Vagina (tissue), 2 donors: ENCODE data around the gene ABCD3. TPM values are rescaled to one million over a fixed set of nuclear protein-coding genes. Genes with fewer than 3 reads are reported as not detected.

Experiments
- DNase-seq, 2 donors: peaks; one replicate each; pipeline ENCODE4 v3.0.0-alpha.2; 2017; ENCODE audit errors: extremely low spot score in 2 of 2
- H3K27ac ChIP-seq: fragments of 200-600 bp; sonication (generic); one replicate; pipeline ENCODE4 v1.5.1; 2019
- H3K27me3 ChIP-seq: fragments of 200-600 bp; sonication (generic); one replicate; pipeline ENCODE4 v1.5.1; 2019
- H3K36me3 ChIP-seq, 2 donors: fragments of 200-600 bp; sonication (generic); one replicate each; pipeline ENCODE4 v1.5.1; 2017 to 2019
- H3K4me1 ChIP-seq: fragments of 200-600 bp; sonication (generic); one replicate; pipeline ENCODE4 v1.5.1; 2019
- H3K4me3 ChIP-seq, 2 donors: fragments of 200-600 bp; sonication (generic); 1 replicate in 1 of 2; 2 replicates in 1 of 2; pipeline ENCODE4 v1.5.1; 2016 to 2019
- H3K9me3 ChIP-seq: fragments of 200-600 bp; sonication (generic); one replicate; pipeline ENCODE4 v1.5.1; 2019
- CTCF ChIP-seq, 3 experiments: fragments of 450-650 bp in 2 of 3; fragments of 200-600 bp in 1 of 3; sonication (generic) in 1 of 3; IDR thresholded peaks; one replicate each; pipeline ENCODE4 v1.5.1; 2017 to 2019; ENCODE audit warnings: antibody characterized with exemption in 3 of 3, mild to moderate bottlenecking in 2 of 3, moderate library complexity in 2 of 3
- POLR2A ChIP-seq, 2 donors: fragments of 450-650 bp; IDR thresholded peaks; one replicate each; pipeline ENCODE4 v1.6.1; 2017; ENCODE audit warnings: antibody characterized with exemption in 2 of 2, mild to moderate bottlenecking in 2 of 2, moderate library complexity in 2 of 2
- POLR2AphosphoS5 ChIP-seq, 2 donors: sonication (generic); formaldehyde crosslinking; IDR thresholded peaks; one replicate each; pipeline ENCODE4 v1.9.0; 2017; ENCODE audit warnings: antibody characterized with exemption in 2 of 2, mild to moderate bottlenecking in 2 of 2, low read depth in 1 of 2; ENCODE audit not compliant: insufficient read depth in 1 of 2
- intact Hi-C: fragments of 100-400 bp; cut with DNase I; formaldehyde crosslinking; loops from one replicate; pipeline ENCODE4 v1.15.1; 2023
- total RNA-seq: library from RNA; depleted of rRNA; stranded (reverse); fragments of >200 nt; gene quantifications from one replicate; pipeline ENCODE4 v1.2.3, GENCODE V29; 2016

The ABCD3 gene
- total RNA-seq, 1 donor from 2014 or later = 16.2 TPM

- Histone ChIP-seq H3K27ac (no peak overlapping the region), H3K27me3 (no peaks in the 10 kb centered on the region), H3K36me3 (peaks cover 0 to 18% of the 10 kb centered on the region in 2 donors), H3K4me1 (no peaks in the 10 kb centered on the region), H3K4me3 (no peak overlapping the region), H3K9me3 (no peaks in the 10 kb centered on the region)
- no peak for DNase-seq
- TF ChIP-seq CTCF (IDR thresholded peaks at IDR 0.05) = no peak
- TF ChIP-seq POLR2A (IDR thresholded peaks at IDR 0.05) = no peak
- TF ChIP-seq POLR2AphosphoS5 (IDR thresholded peaks at IDR 0.05; ENCODE audit: insufficient read depth in 1 of 2, low read depth in 1 of 2) = no peak
- intact Hi-C loops = no loop called here
These were observed 38.5 kb downstream of the ABCD3 start for GRCh38 chr1:94456736-94457135.

DNA sequence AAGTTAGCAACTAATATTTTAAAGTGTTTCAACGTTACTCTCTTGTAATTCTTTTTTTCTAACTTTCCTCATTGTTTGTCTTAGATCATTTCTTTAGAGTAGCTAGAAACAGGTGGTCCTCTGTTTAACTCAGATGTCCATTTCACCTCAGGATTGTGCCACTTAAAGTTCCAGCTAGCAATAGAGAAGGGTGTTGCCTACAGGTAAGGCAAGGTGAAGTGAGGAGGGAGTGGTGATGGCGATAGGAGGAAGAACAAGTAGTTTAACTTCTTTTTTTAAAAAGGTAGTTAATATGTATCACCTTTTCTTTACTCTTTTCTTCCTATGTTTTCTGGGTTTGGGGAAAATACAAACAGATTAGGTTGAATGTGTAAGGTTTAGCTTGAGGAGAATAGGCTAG, 44.4 kb downstream of the ABCD3 start:
- H3K4me1 ChIP-seq = no peaks in the 10 kb centered on the region
- no peak for DNase-seq
- intact Hi-C loops = no loop called here
- TF ChIP-seq CTCF (IDR thresholded peaks at IDR 0.05) (no peak), POLR2A (IDR thresholded peaks at IDR 0.05) (no peak), POLR2AphosphoS5 (IDR thresholded peaks at IDR 0.05; ENCODE audit: insufficient read depth in 1 of 2, low read depth in 1 of 2) (no peak)
- H3K27me3 ChIP-seq = no peaks in the 10 kb centered on the region
- no peak overlapping the region for H3K27ac ChIP-seq
- H3K4me3 ChIP-seq = no peak overlapping the region
- H3K9me3 ChIP-seq = no peaks in the 10 kb centered on the region
- peaks cover 0 to 24% of the 10 kb centered on the region in 2 donors for H3K36me3 ChIP-seq

- H3K27ac ChIP-seq = no peak overlapping the region
- H3K27me3 ChIP-seq = no peaks in the 10 kb centered on the region
- TF ChIP-seq CTCF (IDR thresholded peaks at IDR 0.05) (no peak), POLR2A (IDR thresholded peaks at IDR 0.05) (no peak), POLR2AphosphoS5 (IDR thresholded peaks at IDR 0.05; ENCODE audit: insufficient read depth in 1 of 2, low read depth in 1 of 2) (no peak)
- H3K4me3 ChIP-seq = no peak overlapping the region
- H3K36me3 ChIP-seq = peaks cover 0 to 28% of the 10 kb centered on the region in 2 donors
- no peaks in the 10 kb centered on the region for H3K4me1 ChIP-seq
- DNase-seq = no peak
- intact Hi-C loops = no loop called here
- H3K9me3 ChIP-seq = no peaks in the 10 kb centered on the region
These were observed 45.0 kb downstream of the ABCD3 start for GRCh38 chr1:94463056-94463764.

GRCh38 chr1:94463765-94464330, 45.7 kb downstream of the ABCD3 start:
- TF ChIP-seq CTCF (IDR thresholded peaks at IDR 0.05) (peak in 1 of 3 experiments; percentile 32), POLR2A (IDR thresholded peaks at IDR 0.05) (no peak)
- no peak for DNase-seq
- Histone ChIP-seq H3K9me3 (no peaks in the 10 kb centered on the region), H3K27me3 (no peaks in the 10 kb centered on the region), H3K4me3 (no peak overlapping the region), H3K4me1 (no peaks in the 10 kb centered on the region), H3K36me3 (peaks cover 0 to 23% of the 10 kb centered on the region in 2 donors), H3K27ac (no peak overlapping the region)
- intact Hi-C loops = no loop called here

GRCh38 chr1:94468708-94469107, 50.5 kb downstream of the ABCD3 start:
- no peak for TF ChIP-seq CTCF (IDR thresholded peaks at IDR 0.05)
- TF ChIP-seq POLR2A (IDR thresholded peaks at IDR 0.05) = no peak
- TF ChIP-seq POLR2AphosphoS5 (IDR thresholded peaks at IDR 0.05; ENCODE audit: insufficient read depth in 1 of 2, low read depth in 1 of 2) = no peak
- intact Hi-C loops = no loop called here
- Histone ChIP-seq H3K4me3 (no peak overlapping the region), H3K36me3 (peaks cover 0 to 20% of the 10 kb centered on the region in 2 donors), H3K4me1 (no peaks in the 10 kb centered on the region), H3K9me3 (no peaks in the 10 kb centered on the region), H3K27ac (no peak overlapping the region), H3K27me3 (no peaks in the 10 kb centered on the region)
- DNase-seq = no peak
